HepG2 (cell line): ENCODE results near the gene PLA2G4D. TPM values are rescaled to one million over a fixed set of nuclear protein-coding genes. Genes with fewer than 3 reads are reported as not detected.

Source experiments
- FOSL1 ChIP-seq: sonication (generic); formaldehyde crosslinking; IDR thresholded peaks from 2 replicates; pipeline ENCODE4 v1.9.0; 2021; ENCODE audit warnings: missing genetic modification reagents, borderline replicate concordance
- FOXA3 ChIP-seq: IDR thresholded peaks from 2 replicates; pipeline ENCODE4 v1.6.1; 2016; ENCODE audit warnings: missing genetic modification reagents, missing compliant biosample characterization
- GLI4 ChIP-seq: sonication (generic); formaldehyde crosslinking; IDR thresholded peaks from 2 replicates; pipeline ENCODE4 v1.5.1; 2020; ENCODE audit warnings: missing genetic modification reagents, mild to moderate bottlenecking, moderate library complexity, borderline replicate concordance
- KLF11 ChIP-seq: IDR thresholded peaks from 2 replicates; pipeline ENCODE4 v1.6.1; 2016; ENCODE audit warnings: missing compliant biosample characterization
- MEF2D ChIP-seq: sonication (generic); formaldehyde crosslinking; IDR thresholded peaks from 2 replicates; pipeline ENCODE4 v1.5.1; 2020; ENCODE audit warnings: mild to moderate bottlenecking, missing genetic modification reagents
- MXI1 ChIP-seq: IDR thresholded peaks from 3 replicates; pipeline ENCODE4 v1.6.1; 2012; ENCODE audit warnings: low read depth, low read length, inconsistent platforms, borderline replicate concordance
- SPEN ChIP-seq: sonication (generic); formaldehyde crosslinking; IDR thresholded peaks from 2 replicates; pipeline ENCODE4 v1.5.1; 2020; ENCODE audit warnings: low read depth, mild to moderate bottlenecking, missing genetic modification reagents
- ZBTB8A ChIP-seq: sonication (generic); formaldehyde crosslinking; IDR thresholded peaks from 2 replicates; pipeline ENCODE4 v1.4.0; 2020; ENCODE audit warnings: mild to moderate bottlenecking, low read depth, missing genetic modification reagents, borderline replicate concordance
- ZFX ChIP-seq: sonication (generic); formaldehyde crosslinking; IDR thresholded peaks from 2 replicates; pipeline ENCODE4 v1.4.0; 2020; ENCODE audit warnings: mild to moderate bottlenecking, low read depth, missing genetic modification reagents, moderate library complexity
- ZNF253 ChIP-seq: sonication (generic); formaldehyde crosslinking; IDR thresholded peaks from 2 replicates; pipeline ENCODE4 v1.8.0; 2022; ENCODE audit warnings: mild to moderate bottlenecking, missing genetic modification reagents, borderline replicate concordance
- ZNF282 ChIP-seq: fragments of 450-650 bp; IDR thresholded peaks from 2 replicates; pipeline ENCODE4 v1.6.1; 2018; ENCODE audit not compliant: partially characterized antibody
- ZNF644 ChIP-seq: IDR thresholded peaks from 2 replicates; pipeline ENCODE4 v1.6.1; 2016; ENCODE audit warnings: low read depth
- ZNF792 ChIP-seq: IDR thresholded peaks from 2 replicates; pipeline ENCODE4 v1.6.1; 2016
- ZNF841 ChIP-seq: sonication (generic); formaldehyde crosslinking; IDR thresholded peaks from 2 replicates; pipeline ENCODE4 v1.8.1; 2023; ENCODE audit warnings: missing genetic modification reagents, borderline replicate concordance
- polyA plus RNA-seq, 8 experiments: library from polyadenylated mRNA; depleted of rRNA in 3 of 8; stranded (reverse) in 7 of 8; unstranded in 1 of 8; fragments of >200 nt; fragmentation: Illumina TruSeq in 4 of 8; extraction: Trizol in 4 of 8; gene quantifications; 2 replicates each; pipeline versions ENCODE4 v1.2.1 to v1.2.3, GENCODE V29; 2011 to 2016; ENCODE audit warnings: low read depth in 4 of 8, missing spikeins in 1 of 8, mixed read lengths in 1 of 8; ENCODE audit not compliant: insufficient read depth in 1 of 8
- total RNA-seq, 5 experiments: library from RNA; depleted of rRNA; stranded (reverse); fragments of >200 nt; fragmentation: Illumina TruSeq; extraction: Trizol; gene quantifications; 2 replicates each; pipeline ENCODE4 v1.2.3, GENCODE V29; 2016; ENCODE audit warnings: low read depth in 1 of 5
- TF ChIP-seq, protein P1 (sequence below): sonication (generic); formaldehyde crosslinking; IDR thresholded peaks from 2 replicates; pipeline ENCODE4 v1.4.0; 2020; ENCODE audit warnings: missing genetic modification reagents
- TF ChIP-seq, protein P2 (sequence below): sonication (generic); formaldehyde crosslinking; IDR thresholded peaks from 2 replicates; pipeline ENCODE4 v1.5.0; 2020; ENCODE audit warnings: mild to moderate bottlenecking, low read depth, missing genetic modification reagents, borderline replicate concordance
- TF ChIP-seq, protein P3 (sequence below): sonication (generic); formaldehyde crosslinking; IDR thresholded peaks from 2 replicates; pipeline ENCODE4 v1.4.0; 2020; ENCODE audit warnings: mild to moderate bottlenecking, missing genetic modification reagents
- TF ChIP-seq, protein P4 (sequence below): sonication (generic); formaldehyde crosslinking; IDR thresholded peaks from 2 replicates; pipeline ENCODE4 v1.5.1; 2020; ENCODE audit warnings: mild to moderate bottlenecking, missing genetic modification reagents
- TF ChIP-seq, protein P5 (sequence below): sonication (generic); formaldehyde crosslinking; conservative IDR thresholded peaks from 2 replicates; pipeline ENCODE4 v1.8.0; 2022; ENCODE audit warnings: low read depth, missing genetic modification reagents
- TF ChIP-seq, protein P6 (sequence below): sonication (generic); formaldehyde crosslinking; IDR thresholded peaks from 2 replicates; pipeline ENCODE4 v1.5.0; 2020; ENCODE audit warnings: mild to moderate bottlenecking, missing genetic modification reagents
- TF ChIP-seq, protein P7 (sequence below): sonication (generic); formaldehyde crosslinking; IDR thresholded peaks from 2 replicates; pipeline ENCODE4 v1.4.0; 2020; ENCODE audit warnings: missing genetic modification reagents

Gene PLA2G4D
- total and polyA plus RNA-seq, 2 of the 13 experiments (the other 11 are each of a cell fraction or from before 2014, with no cell fraction given) = 0.04 to 0.21 TPM

DNA sequence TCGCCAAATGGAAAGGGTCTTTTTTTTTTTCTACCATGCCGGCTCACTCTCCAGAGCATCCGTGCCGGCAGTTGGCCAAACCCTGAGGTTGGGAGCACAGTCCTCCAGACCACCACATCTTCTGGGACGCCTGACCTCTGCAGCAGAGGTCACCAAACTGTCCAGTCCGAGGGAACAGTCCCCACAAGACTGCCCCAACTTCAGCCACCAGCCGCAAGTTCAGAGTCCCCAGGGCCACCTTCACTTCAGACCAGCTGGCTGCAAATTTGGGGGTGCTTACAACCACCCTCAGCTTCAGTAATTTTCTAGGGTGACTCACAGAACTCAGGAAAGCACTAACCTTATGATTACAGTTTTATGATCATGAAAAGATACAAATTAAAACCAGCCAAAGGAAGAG lies 28.9 kb downstream of the PLA2G4D start (continued):
- TF ChIP-seq ZNF282 = no peak
- TF ChIP-seq ZBTB8A (CRISPR knock-in tag) = no peak
- TF ChIP-seq MEF2D = no peak
- no peak for TF ChIP-seq KLF11 (CRISPR knock-in tag)
- TF ChIP-seq, protein P1, sequence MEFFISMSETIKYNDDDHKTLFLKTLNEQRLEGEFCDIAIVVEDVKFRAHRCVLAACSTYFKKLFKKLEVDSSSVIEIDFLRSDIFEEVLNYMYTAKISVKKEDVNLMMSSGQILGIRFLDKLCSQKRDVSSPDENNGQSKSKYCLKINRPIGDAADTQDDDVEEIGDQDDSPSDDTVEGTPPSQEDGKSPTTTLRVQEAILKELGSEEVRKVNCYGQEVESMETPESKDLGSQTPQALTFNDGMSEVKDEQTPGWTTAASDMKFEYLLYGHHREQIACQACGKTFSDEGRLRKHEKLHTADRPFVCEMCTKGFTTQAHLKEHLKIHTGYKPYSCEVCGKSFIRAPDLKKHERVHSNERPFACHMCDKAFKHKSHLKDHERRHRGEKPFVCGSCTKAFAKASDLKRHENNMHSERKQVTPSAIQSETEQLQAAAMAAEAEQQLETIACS (CRISPR knock-in tag) = no peak
- no peak for TF ChIP-seq MXI1
- no peak for TF ChIP-seq FOXA3
- TF ChIP-seq ZNF644 (CRISPR knock-in tag) = no peak
- no peak for TF ChIP-seq FOSL1
- TF ChIP-seq, protein P2, sequence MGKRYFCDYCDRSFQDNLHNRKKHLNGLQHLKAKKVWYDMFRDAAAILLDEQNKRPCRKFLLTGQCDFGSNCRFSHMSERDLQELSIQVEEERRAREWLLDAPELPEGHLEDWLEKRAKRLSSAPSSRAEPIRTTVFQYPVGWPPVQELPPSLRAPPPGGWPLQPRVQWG (CRISPR knock-in tag) = no peak
- TF ChIP-seq, protein P3, sequence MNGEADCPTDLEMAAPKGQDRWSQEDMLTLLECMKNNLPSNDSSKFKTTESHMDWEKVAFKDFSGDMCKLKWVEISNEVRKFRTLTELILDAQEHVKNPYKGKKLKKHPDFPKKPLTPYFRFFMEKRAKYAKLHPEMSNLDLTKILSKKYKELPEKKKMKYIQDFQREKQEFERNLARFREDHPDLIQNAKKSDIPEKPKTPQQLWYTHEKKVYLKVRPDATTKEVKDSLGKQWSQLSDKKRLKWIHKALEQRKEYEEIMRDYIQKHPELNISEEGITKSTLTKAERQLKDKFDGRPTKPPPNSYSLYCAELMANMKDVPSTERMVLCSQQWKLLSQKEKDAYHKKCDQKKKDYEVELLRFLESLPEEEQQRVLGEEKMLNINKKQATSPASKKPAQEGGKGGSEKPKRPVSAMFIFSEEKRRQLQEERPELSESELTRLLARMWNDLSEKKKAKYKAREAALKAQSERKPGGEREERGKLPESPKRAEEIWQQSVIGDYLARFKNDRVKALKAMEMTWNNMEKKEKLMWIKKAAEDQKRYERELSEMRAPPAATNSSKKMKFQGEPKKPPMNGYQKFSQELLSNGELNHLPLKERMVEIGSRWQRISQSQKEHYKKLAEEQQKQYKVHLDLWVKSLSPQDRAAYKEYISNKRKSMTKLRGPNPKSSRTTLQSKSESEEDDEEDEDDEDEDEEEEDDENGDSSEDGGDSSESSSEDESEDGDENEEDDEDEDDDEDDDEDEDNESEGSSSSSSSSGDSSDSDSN (CRISPR knock-in tag) = 0 out of 2 replicates have a peak, but pooled peaks have one; percentile 14
- TF ChIP-seq ZNF253 (CRISPR knock-in tag) = no peak
- TF ChIP-seq, protein P4, sequence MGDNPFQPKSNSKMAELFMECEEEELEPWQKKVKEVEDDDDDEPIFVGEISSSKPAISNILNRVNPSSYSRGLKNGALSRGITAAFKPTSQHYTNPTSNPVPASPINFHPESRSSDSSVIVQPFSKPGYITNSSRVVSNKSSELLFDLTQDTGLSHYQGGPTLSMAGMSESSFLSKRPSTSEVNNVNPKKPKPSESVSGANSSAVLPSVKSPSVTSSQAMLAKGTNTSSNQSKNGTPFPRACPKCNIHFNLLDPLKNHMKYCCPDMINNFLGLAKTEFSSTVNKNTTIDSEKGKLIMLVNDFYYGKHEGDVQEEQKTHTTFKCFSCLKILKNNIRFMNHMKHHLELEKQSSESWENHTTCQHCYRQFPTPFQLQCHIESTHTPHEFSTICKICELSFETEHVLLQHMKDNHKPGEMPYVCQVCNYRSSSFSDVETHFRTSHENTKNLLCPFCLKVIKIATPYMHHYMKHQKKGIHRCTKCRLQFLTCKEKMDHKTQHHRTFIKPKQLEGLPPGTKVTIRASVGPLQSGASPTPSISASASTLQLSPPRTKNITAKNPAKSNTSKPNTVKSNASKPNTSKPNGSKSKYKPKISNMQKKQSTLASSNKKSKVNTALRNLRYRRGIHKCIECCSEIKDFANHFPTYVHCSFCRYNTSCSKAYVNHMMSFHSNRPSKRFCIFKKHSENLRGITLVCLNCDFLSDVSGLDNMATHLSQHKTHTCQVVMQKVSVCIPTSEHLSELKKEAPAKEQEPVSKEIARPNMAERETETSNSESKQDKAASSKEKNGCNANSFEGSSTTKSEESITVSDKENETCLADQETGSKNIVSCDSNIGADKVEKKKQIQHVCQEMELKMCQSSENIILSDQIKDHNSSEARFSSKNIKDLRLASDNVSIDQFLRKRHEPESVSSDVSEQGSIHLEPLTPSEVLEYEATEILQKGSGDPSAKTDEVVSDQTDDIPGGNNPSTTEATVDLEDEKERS (CRISPR knock-in tag) = no peak
- no peak for TF ChIP-seq GLI4
- TF ChIP-seq, protein P5, sequence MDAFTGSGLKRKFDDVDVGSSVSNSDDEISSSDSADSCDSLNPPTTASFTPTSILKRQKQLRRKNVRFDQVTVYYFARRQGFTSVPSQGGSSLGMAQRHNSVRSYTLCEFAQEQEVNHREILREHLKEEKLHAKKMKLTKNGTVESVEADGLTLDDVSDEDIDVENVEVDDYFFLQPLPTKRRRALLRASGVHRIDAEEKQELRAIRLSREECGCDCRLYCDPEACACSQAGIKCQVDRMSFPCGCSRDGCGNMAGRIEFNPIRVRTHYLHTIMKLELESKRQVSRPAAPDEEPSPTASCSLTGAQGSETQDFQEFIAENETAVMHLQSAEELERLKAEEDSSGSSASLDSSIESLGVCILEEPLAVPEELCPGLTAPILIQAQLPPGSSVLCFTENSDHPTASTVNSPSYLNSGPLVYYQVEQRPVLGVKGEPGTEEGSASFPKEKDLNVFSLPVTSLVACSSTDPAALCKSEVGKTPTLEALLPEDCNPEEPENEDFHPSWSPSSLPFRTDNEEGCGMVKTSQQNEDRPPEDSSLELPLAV (CRISPR knock-in tag) = no peak
- TF ChIP-seq SPEN (CRISPR knock-in tag) = no peak
- no peak for TF ChIP-seq ZFX (CRISPR knock-in tag)
- no peak for TF ChIP-seq ZNF841 (CRISPR knock-in tag)
- TF ChIP-seq, protein P6, sequence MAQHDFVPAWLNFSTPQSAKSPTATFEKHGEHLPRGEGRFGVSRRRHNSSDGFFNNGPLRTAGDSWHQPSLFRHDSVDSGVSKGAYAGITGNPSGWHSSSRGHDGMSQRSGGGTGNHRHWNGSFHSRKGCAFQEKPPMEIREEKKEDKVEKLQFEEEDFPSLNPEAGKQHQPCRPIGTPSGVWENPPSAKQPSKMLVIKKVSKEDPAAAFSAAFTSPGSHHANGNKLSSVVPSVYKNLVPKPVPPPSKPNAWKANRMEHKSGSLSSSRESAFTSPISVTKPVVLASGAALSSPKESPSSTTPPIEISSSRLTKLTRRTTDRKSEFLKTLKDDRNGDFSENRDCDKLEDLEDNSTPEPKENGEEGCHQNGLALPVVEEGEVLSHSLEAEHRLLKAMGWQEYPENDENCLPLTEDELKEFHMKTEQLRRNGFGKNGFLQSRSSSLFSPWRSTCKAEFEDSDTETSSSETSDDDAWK (CRISPR knock-in tag) = no peak
- TF ChIP-seq ZNF792 = no peak
- TF ChIP-seq, protein P7, sequence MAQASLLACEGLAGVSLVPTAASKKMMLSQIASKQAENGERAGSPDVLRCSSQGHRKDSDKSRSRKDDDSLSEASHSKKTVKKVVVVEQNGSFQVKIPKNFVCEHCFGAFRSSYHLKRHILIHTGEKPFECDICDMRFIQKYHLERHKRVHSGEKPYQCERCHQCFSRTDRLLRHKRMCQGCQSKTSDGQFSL (CRISPR knock-in tag) = no peak
